Mesothelial cell of epicardium (in vitro differentiated cells): Measurements from ENCODE around the gene RIMKLB. TPM values are rescaled to one million over a fixed set of nuclear protein-coding genes. Genes with fewer than 3 reads are reported as not detected.
"Not testable (repeated sequence)": the region's sequence is repeated elsewhere in the genome, so short reads cannot be mapped to it uniquely, and the experiment has no call there.

Source experiments
- DNase-seq, 2 experiments: peaks; one replicate each; pipeline ENCODE4 v3.0.0; 2021; ENCODE audit warnings: low spot score in 2 of 2; ENCODE audit not compliant: unreplicated experiment in 2 of 2
- H3K27ac Mint-ChIP-seq: 2 replicates; pipeline ENCODE4 v1.8.0; 2021; ENCODE audit warnings: mixed read lengths
- H3K27me3 Mint-ChIP-seq: 2 replicates; pipeline ENCODE4 v1.8.0; 2021; ENCODE audit warnings: low read depth, mixed read lengths
- H3K36me3 Mint-ChIP-seq: 2 replicates; pipeline ENCODE4 v1.8.0; 2021; ENCODE audit warnings: mixed read lengths
- H3K4me1 Mint-ChIP-seq: 2 replicates; pipeline ENCODE4 v1.8.0; 2021; ENCODE audit warnings: mixed read lengths
- H3K4me3 Mint-ChIP-seq: 2 replicates; pipeline ENCODE4 v1.8.0; 2021; ENCODE audit warnings: mild to moderate bottlenecking, moderate library complexity, mixed read lengths
- H3K9me3 Mint-ChIP-seq: 2 replicates; pipeline ENCODE4 v1.8.0; 2021; ENCODE audit warnings: mixed read lengths
- CTCF ChIP-seq: fragments of 200-600 bp; sonication (generic); IDR thresholded peaks from one replicate; pipeline ENCODE4 v1.5.0; 2021; ENCODE audit warnings: antibody characterized with exemption; ENCODE audit not compliant: unreplicated experiment
- total RNA-seq: library from RNA; stranded (reverse); gene quantifications from 3 replicates; pipeline ENCODE4 v1.2.1, GENCODE V29; 2021

Gene RIMKLB
- total RNA-seq, 1 donor from 2014 or later: 124 TPM

- no peaks in the 10 kb centered on the region for H3K4me1 Mint-ChIP-seq
- H3K27ac Mint-ChIP-seq: no peak overlapping the region
- TF ChIP-seq CTCF: no peak
- no peaks in the 10 kb centered on the region for H3K27me3 Mint-ChIP-seq
- H3K9me3 Mint-ChIP-seq: peaks cover 34% of the 10 kb centered on the region
- no peak overlapping the region for H3K4me3 Mint-ChIP-seq
- H3K36me3 Mint-ChIP-seq: peaks cover 16% of the 10 kb centered on the region
- no peak for DNase-seq
These were observed 99.2 kb downstream of the RIMKLB start for GRCh38 chr12:8796831-8797626.

GRCh38 chr12:8801213-8801612, 103.4 kb downstream of the RIMKLB start:
- H3K27ac Mint-ChIP-seq, H3K4me1 Mint-ChIP-seq, H3K36me3 Mint-ChIP-seq, H3K27me3 Mint-ChIP-seq, H3K4me3 Mint-ChIP-seq, DNase-seq: not testable (repeated sequence)
- H3K9me3 Mint-ChIP-seq: peaks cover 19% of the 10 kb centered on the region

GRCh38 chr12:8804833-8805232, 107.0 kb downstream of the RIMKLB start:
- H3K4me1 Mint-ChIP-seq, H3K9me3 Mint-ChIP-seq, H3K36me3 Mint-ChIP-seq, H3K27me3 Mint-ChIP-seq, DNase-seq, H3K4me3 Mint-ChIP-seq, H3K27ac Mint-ChIP-seq: not testable (repeated sequence)

GRCh38 chr12:8805487-8805886, 107.7 kb downstream of the RIMKLB start:
- not testable (repeated sequence) for H3K27me3 Mint-ChIP-seq, H3K4me1 Mint-ChIP-seq, DNase-seq, H3K27ac Mint-ChIP-seq, H3K9me3 Mint-ChIP-seq, H3K4me3 Mint-ChIP-seq, H3K36me3 Mint-ChIP-seq

GRCh38 chr12:8807084-8807483, 109.3 kb downstream of the RIMKLB start:
- not testable (repeated sequence) for H3K36me3 Mint-ChIP-seq, H3K9me3 Mint-ChIP-seq, H3K27ac Mint-ChIP-seq, DNase-seq, H3K27me3 Mint-ChIP-seq, H3K4me3 Mint-ChIP-seq, H3K4me1 Mint-ChIP-seq

GRCh38 chr12:8810112-8810511, 112.3 kb downstream of the RIMKLB start:
- not testable (repeated sequence) for H3K4me1 Mint-ChIP-seq, H3K27me3 Mint-ChIP-seq, H3K27ac Mint-ChIP-seq, H3K36me3 Mint-ChIP-seq, H3K9me3 Mint-ChIP-seq, DNase-seq, H3K4me3 Mint-ChIP-seq

- H3K27me3 Mint-ChIP-seq: no peaks in the 10 kb centered on the region
- no peak for DNase-seq
- H3K4me1 Mint-ChIP-seq: peaks cover 5% of the 10 kb centered on the region
- no peak overlapping the region for H3K4me3 Mint-ChIP-seq
- TF ChIP-seq CTCF: no peak
- H3K36me3 Mint-ChIP-seq: no peaks in the 10 kb centered on the region
- no peaks in the 10 kb centered on the region for H3K9me3 Mint-ChIP-seq
- H3K27ac Mint-ChIP-seq: no peak overlapping the region
These were observed 116.0 kb downstream of the RIMKLB start for GRCh38 chr12:8813572-8814357.

GRCh38 chr12:8816448-8817050, 118.8 kb downstream of the RIMKLB start:
- no peak overlapping the region for H3K4me3 Mint-ChIP-seq
- H3K4me1 Mint-ChIP-seq: peaks cover 14% of the 10 kb centered on the region
- no peaks in the 10 kb centered on the region for H3K36me3 Mint-ChIP-seq
- no peaks in the 10 kb centered on the region for H3K27me3 Mint-ChIP-seq
- DNase-seq: no peak
- no peak for TF ChIP-seq CTCF
- no peak overlapping the region for H3K27ac Mint-ChIP-seq
- H3K9me3 Mint-ChIP-seq: no peaks in the 10 kb centered on the region
